Middle frontal gyrus (tissue), 1 donor: Measurements from ENCODE around the gene SGSM1.
"Not testable (repeated sequence)": the region's sequence is repeated elsewhere in the genome, so short reads cannot be mapped to it uniquely, and the experiment has no call there.

Source experiments
- DNase-seq: peaks from one replicate; pipeline ENCODE4 v3.0.0-alpha.2; 2015; ENCODE audit warnings: low spot score; ENCODE audit errors: extremely low spot score

SGSM1 gene

GRCh38 chr22:24834845-24835570 lies 29.0 kb downstream of the SGSM1 start:
- DNase-seq: no peak

GRCh38 chr22:24836282-24836681 lies 30.3 kb downstream of the SGSM1 start:
- DNase-seq: no peak

GRCh38 chr22:24837517-24837916 lies 31.5 kb downstream of the SGSM1 start:
- not testable (repeated sequence) for DNase-seq

DNA sequence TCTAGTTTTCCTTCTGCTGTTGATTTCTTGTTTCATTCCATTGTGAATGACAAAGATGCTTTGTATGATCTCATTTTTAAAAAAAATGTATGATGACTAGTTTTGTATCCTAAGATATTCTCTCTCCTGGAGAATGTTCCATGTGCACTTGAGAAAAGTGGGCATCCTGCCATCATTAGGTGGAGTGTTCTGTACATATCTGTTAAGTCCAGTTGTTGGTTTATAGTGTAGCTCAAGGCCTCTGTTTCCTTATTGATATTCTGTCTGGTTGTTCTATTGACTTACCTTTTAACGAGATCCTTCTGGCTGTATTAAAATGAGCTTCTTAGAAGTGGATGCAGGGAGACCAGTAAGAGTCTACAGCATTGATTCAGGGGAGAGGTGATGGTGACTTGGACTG lies 35.2 kb downstream of the SGSM1 start:
- DNase-seq: no peak

DNA sequence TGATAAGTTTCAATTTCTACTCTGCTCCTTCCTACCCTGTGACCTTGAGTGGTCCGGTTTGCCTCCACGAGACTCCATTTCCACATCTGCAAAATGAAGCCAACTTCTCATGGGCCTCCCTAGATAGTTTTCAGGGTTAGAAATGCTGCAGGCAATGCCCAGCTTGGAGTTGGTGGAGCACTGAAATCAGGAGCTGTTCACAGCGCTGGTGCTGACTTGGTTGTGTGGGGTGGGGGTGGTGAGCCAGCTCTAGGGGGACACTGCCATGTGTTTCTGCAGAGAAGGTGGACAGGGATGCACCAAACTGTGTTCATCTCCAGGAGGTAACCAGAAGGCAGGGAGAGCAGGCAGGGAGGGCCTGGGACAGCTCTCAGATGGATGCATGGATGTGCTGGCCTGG lies 37.0 kb downstream of the SGSM1 start:
- no peak for DNase-seq

- DNase-seq: no peak
Observed at GRCh38 chr22:24845041-24845898, 39.3 kb downstream of the SGSM1 start.

DNA sequence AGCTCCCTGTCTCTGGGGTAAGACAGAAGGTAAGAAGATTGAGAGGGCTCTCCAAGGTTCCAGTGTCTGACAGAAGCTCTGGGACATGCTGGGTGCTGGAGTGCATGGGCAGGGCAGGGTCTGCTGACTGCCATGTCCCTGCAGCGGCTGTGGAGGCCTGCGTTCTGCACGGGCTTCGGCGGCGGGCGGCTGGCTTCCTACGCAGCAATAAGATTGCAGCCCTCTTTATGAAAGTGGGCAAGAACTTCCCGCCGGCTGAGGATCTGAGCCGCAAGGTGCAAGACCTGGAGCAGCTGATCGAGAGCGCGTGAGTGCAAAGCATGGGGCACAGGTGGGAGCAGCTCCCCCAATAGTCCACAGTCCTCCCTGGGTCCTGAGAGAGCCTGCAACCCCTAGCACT lies 41.5 kb downstream of the SGSM1 start:
- DNase-seq: no peak

DNA sequence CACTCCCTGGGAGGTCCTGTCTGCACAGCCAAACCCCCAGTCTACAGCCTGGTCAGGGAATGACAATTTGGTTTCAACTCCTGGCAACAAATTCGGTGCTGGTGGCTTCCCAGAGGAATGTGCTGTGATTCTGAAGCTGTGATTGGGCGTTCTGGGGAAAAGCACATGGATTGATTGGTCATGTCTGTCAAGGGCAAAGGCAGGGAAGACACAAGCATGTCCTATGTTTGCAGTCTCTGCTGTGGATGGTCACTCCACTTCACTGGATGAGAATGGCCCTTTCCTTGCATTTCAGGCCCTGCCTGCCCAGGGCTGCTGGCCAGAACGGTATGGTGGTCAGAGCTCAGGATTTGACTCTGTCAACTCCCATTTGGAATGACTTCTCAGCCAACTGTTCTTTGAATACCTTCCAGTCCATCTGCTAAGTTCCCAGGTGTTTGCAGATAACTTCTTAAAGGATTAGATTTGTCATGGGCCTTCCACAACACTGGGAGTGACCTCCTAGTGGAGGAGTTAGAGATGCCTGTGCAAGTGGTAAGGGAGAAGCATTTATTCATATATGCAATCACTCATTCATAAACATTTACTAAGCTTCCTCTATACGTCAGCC lies 42.7 kb downstream of the SGSM1 start:
- no peak for DNase-seq

DNA sequence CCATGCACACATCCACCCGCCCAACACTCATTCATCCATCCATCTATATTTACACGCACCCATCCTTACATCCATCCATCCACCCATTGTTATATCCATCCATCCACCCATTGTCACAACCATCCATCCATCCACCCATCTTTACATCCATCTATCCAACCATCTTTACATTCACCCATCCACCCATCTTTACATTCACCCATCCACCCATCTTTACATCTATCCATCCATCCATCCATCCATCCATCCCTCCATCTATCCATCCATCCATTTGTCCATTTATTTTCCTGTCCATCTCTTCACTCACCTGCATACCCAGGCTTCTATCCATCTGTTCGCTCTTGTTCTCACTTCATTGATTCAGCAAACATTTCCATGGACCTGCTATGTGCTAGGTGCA lies 49.8 kb downstream of the SGSM1 start:
- no peak for DNase-seq

- DNase-seq: no peak
Observed at GRCh38 chr22:24857576-24857975, 51.6 kb downstream of the SGSM1 start.

- DNase-seq: no peak
Observed at GRCh38 chr22:24859587-24859986, 53.6 kb downstream of the SGSM1 start.

GRCh38 chr22:24865508-24865907 lies 59.5 kb downstream of the SGSM1 start:
- DNase-seq: no peak

GRCh38 chr22:24867323-24868022 lies 61.5 kb downstream of the SGSM1 start:
- DNase-seq: no peak

DNA sequence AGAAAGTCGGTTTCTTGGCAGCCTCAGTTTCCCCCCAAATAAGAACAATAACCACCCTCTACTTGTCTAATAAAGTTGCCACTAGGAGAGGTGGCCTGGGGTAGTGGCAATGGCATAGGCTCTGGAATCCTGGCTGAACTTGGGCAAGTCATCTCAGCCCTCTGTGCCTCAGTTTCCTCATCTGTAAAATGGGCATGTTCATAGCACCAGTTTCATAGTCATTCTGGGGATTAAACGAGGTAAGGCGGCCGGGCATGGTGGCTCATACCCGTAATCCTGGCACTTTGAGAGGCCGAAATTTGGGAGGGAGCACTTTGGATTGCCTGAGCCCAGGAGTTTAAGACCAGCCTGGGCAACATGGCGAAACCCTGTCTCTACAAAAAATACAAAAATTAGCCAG lies 63.0 kb downstream of the SGSM1 start:
- no peak for DNase-seq

- no peak for DNase-seq
Observed at GRCh38 chr22:24871611-24872205, 65.7 kb downstream of the SGSM1 start.

DNA sequence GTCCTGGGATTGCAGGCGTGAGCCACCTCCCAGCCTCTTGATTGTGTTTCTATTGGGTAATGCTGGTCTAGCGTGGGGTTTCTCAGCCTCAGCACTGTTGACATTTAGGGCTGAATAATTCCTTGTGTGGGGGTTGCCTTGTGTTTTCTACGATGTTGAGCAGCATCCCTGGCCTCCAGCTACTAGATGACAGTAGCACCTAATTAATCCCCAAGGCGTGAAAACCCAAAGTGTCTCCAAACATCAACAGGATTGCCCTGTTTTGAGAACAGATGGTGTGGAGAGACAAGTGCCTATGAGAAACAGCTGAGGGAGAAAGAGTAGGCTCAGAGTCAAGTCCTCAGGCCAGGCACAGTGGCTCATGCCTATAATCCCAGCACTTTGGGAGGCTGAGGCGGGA lies 67.2 kb downstream of the SGSM1 start:
- no peak for DNase-seq

DNA sequence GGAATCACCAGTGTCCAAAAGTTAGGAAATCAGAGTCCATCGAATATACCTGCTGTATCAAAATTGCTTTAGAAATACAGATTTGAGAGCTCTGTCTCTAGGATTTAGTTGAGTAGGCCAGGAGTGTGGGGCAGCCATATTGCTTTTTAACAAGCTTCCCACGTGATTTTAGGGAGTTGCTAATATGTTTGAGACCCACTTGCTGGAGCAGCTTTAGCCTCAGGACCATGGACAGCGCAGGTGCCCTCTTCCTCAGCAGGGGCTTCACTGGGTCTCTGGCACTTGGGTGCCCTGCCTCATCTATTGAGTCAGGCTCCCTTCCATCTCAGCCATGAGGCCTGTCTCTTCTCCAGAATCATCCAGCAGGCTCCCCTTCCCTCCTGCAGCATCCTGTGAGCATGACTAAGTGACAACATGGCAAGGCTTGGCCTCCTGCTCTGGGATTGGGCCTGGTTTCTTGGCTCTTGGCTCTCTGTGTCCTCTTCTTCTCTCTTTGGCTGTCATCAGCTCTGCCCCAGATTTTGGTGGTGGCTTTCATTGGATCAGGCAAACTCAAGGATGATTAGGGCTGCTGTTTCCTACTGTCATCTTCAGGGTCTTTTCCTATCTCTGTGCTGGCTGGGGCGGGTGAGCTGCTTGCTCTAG lies 70.0 kb downstream of the SGSM1 start:
- no peak for DNase-seq

DNA sequence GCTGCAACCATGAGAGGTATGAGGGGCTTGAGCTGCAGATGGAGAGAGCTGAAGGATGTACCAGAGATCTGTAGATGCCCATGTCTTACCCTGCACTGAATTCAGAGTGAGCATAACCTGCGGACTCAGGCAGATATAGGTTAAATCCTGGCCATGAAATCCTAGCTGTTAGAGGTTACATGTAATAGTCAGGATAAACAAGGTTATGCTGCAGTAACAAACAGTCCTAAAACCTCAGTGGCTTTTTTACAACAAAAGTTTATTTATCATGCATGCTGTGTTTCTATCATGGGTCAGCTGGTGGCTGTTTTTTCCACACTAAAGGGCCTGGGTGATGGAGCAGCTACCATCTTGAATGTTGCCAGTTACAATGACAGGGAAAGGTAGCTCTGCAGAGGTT lies 70.7 kb downstream of the SGSM1 start:
- no peak for DNase-seq

DNA sequence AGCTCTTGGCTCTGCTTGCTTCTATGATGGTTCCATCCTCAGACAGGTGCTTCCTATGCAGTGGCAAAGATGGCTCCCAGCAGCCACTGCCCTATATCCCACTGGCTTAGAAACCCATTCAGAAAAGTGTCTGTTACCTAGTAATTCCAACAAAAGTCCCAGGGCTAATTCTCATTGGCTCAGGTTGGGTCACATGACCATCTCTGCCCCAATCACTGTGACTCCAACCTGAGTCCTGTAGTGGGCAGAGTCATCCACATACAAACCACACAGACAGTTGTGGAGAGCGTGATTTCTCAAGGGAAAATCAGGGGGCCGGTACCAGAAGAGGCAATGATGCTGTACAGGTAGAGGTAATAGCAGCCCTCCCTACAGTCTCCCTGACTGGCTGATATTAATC lies 73.0 kb downstream of the SGSM1 start:
- no peak for DNase-seq

- DNase-seq: no peak
Observed at GRCh38 chr22:24883432-24883831, 77.4 kb downstream of the SGSM1 start.

DNA sequence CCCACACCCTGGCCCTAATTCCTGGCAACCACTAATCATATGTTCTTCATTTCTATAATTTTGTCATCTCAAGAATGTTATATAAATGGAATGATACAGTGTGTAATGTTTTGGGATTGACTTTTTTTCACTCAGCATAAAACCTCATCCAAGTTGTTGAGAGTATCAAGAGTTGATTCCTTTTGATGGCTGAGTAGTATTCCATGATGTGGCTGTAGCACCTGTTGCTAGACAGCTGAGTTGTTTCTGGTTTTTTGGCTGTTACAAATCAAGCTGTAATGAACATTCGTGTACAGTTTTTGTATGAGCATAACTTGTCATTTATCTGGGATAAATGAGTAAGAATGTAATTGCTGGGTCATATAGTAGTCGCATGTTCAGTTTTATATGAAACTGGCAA lies 81.2 kb downstream of the SGSM1 start:
- no peak for DNase-seq
